Measurements from ENCODE around the gene ABTB1.
A peak's percentile ranks its signal among the peaks of the same experiment; 100 is the strongest.

Gene ABTB1

GRCh38 chr3:127672429-127673190 lies at the start of gene ABTB1:
Gene ABTB1, plus strand, starts transcription at chr3:127672952. Its CDS starts 74 bp downstream, at chr3:127673026.
- DNase-seq = peak; percentile 59

- no peak for DNase-seq
Observed at GRCh38 chr3:127624063-127624462, 48.7 kb upstream of the ABTB1 start.

GRCh38 chr3:127625821-127626220 lies 46.9 kb upstream of the ABTB1 start:
- DNase-seq = no peak

GRCh38 chr3:127628426-127628787 lies 44.3 kb upstream of the ABTB1 start:
- DNase-seq = no peak

- peak; percentile 39 for DNase-seq
Observed at GRCh38 chr3:127628788-127629466, 43.8 kb upstream of the ABTB1 start, which contains the start of gene PODXL2. Gene PODXL2, plus strand, starts transcription at chr3:127629185. Its CDS starts 35 bp downstream, at chr3:127629220.

GRCh38 chr3:127629467-127630403 lies 43.0 kb upstream of the ABTB1 start:
- DNase-seq = peak; percentile 23

- DNase-seq = no peak
Observed at GRCh38 chr3:127630811-127631714, 41.7 kb upstream of the ABTB1 start.

GRCh38 chr3:127632035-127632820 lies 40.5 kb upstream of the ABTB1 start:
- no peak for DNase-seq

GRCh38 chr3:127634653-127635052 lies 38.1 kb upstream of the ABTB1 start:
- no peak for DNase-seq

GRCh38 chr3:127637546-127637945 lies 35.2 kb upstream of the ABTB1 start:
- DNase-seq = peak; percentile 80

GRCh38 chr3:127637971-127638370 lies 34.8 kb upstream of the ABTB1 start:
- DNase-seq = peak; percentile 53

GRCh38 chr3:127639173-127640041 lies 33.3 kb upstream of the ABTB1 start:
- no peak for DNase-seq

GRCh38 chr3:127640042-127640355 lies 32.8 kb upstream of the ABTB1 start:
- DNase-seq = no peak

- no peak for DNase-seq
Observed at GRCh38 chr3:127644641-127645370, 27.9 kb upstream of the ABTB1 start.

GRCh38 chr3:127645371-127646015 lies 27.3 kb upstream of the ABTB1 start:
- no peak for DNase-seq

GRCh38 chr3:127646501-127647046 lies 26.2 kb upstream of the ABTB1 start:
- no peak for DNase-seq

- DNase-seq = no peak
Observed at GRCh38 chr3:127647166-127647844, 25.4 kb upstream of the ABTB1 start.

GRCh38 chr3:127647845-127648204 lies 24.9 kb upstream of the ABTB1 start:
- DNase-seq = no peak

All from MV-4-11 (cell line).